ENCODE data around the gene PTCHD4. TPM values are rescaled to one million over a fixed set of nuclear protein-coding genes. Genes with fewer than 3 reads are reported as not detected.
A peak's percentile ranks its signal among the peaks of the same experiment; 100 is the strongest.
"Not testable (repeated sequence)": the region's sequence is repeated elsewhere in the genome, so short reads cannot be mapped to it uniquely, and the experiment has no call there.

Gene PTCHD4
- total and polyA plus RNA-seq, 4 donors = 0.68 to 11.7 (median 2.6) TPM

DNA sequence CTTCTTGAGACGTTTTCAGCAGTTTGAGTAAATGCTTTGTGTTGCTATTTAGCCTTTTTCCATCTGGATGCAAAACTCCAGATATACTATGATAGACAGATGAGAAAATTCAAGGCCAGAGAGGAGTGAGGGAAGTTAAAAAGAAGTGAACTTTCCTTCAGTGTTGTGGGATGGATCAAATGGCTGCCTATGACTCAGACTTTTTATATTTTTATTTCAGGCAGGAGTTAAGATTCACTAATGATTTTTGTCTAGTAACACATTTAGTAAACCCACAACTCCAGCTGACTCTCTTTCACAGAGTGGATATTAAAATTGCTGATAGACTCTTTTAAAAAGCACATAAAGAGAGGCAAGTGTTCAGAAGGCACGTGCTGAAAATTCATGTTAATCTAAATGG is 23.2 kb upstream of the PTCHD4 start:
- H3K4me3 ChIP-seq (ENCODE audit: low read depth, low read length) = no peak overlapping the region
- no CpG with 5 or more reads among the region's 2 CpGs for WGBS (ENCODE audit: insufficient coverage)
- H3K27me3 ChIP-seq (ENCODE audit: control insufficient read depth, insufficient read depth, low read length) = no peaks in the 10 kb centered on the region
- no peaks in the 10 kb centered on the region for H3K36me3 ChIP-seq (ENCODE audit: control insufficient read depth, insufficient read depth, low read length)
- DNase-seq (ENCODE audit: low read depth in 4 of 6, low spot score in 6 of 6) = no peak
- H3K4me1 ChIP-seq (ENCODE audit: control insufficient read depth, insufficient read depth, low read length) = no peaks in the 10 kb centered on the region
- no peak overlapping the region for H3K27ac ChIP-seq (ENCODE audit: low read depth, low read length)
- H3K9me3 ChIP-seq (ENCODE audit: control insufficient read depth, insufficient read depth, low read length) = no peaks in the 10 kb centered on the region

DNA sequence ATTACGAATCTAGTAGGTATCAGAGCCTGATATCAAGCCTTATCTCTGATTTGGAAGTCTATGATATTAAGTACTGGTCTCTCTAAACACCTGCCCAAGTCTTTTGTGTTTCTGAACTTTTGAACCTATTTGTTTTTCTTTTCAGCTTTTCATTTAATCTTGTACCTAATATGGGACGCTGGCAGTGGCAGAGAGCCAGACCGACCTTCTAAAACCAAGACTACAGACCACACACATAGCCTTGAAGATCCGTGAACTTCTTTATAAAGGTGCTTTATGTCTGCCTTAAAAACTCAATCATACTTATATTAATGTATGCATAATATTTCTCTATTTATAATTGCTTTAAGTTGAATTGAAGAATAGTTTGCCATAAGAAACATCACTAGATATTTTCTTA is 12.6 kb upstream of the PTCHD4 start:
- no CpG with 5 or more reads among the region's 4 CpGs for WGBS (ENCODE audit: insufficient coverage)
- DNase-seq (ENCODE audit: low read depth in 4 of 6, low spot score in 6 of 6) = no peak
- H3K27me3 ChIP-seq (ENCODE audit: control insufficient read depth, insufficient read depth, low read length) = no peaks in the 10 kb centered on the region
- H3K4me3 ChIP-seq (ENCODE audit: low read depth, low read length) = no peak overlapping the region
- H3K9me3 ChIP-seq (ENCODE audit: control insufficient read depth, insufficient read depth, low read length) = no peaks in the 10 kb centered on the region
- no peaks in the 10 kb centered on the region for H3K36me3 ChIP-seq (ENCODE audit: control insufficient read depth, insufficient read depth, low read length)
- no peak overlapping the region for H3K27ac ChIP-seq (ENCODE audit: low read depth, low read length)
- H3K4me1 ChIP-seq (ENCODE audit: control insufficient read depth, insufficient read depth, low read length) = no peaks in the 10 kb centered on the region

DNA sequence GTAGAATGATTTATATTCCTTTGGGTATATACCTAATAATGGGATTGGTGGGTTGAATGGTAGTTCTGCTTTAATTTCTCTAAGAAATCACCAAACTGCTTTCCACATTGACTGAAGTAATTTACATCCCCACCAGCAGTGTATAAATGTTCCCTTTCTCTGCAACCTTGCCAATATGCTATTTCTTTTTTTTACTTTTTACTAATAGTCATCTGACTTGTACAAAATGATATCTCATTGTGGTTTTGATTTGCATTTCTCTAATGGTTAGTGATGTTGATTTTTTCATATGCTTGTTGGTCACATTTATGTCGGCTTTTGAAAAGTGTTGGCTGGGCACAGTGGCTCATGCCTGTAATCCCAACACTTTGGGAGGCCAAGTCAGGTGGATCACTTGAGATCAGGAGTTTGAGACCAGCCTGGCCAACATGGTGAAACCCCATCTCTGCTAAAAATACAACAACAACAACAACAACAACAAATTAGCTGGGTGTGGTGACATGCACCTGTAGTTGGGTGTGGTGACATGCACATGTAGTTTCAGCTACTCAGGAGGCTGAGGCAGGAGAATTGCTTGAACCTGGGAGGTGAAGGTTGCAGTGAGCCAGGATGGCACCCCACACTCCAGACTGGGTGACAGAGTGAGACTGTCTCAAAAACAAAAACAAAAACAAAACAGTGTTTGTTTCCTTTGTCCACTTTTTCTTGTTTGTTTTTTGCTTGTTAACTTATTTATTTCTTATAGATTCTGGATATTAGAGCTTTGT is 11.2 kb upstream of the PTCHD4 start:
- not testable (repeated sequence) for H3K27me3 ChIP-seq (ENCODE audit: control insufficient read depth, insufficient read depth, low read length); H3K4me3 ChIP-seq (ENCODE audit: low read depth, low read length); H3K4me1 ChIP-seq (ENCODE audit: control insufficient read depth, insufficient read depth, low read length); H3K27ac ChIP-seq (ENCODE audit: low read depth, low read length); H3K9me3 ChIP-seq (ENCODE audit: control insufficient read depth, insufficient read depth, low read length); H3K36me3 ChIP-seq (ENCODE audit: control insufficient read depth, insufficient read depth, low read length); DNase-seq (ENCODE audit: low read depth in 4 of 6, low spot score in 6 of 6)
- 29% methylated on average over 1 of the region's 1 CpG for WGBS (ENCODE audit: insufficient coverage)

DNA sequence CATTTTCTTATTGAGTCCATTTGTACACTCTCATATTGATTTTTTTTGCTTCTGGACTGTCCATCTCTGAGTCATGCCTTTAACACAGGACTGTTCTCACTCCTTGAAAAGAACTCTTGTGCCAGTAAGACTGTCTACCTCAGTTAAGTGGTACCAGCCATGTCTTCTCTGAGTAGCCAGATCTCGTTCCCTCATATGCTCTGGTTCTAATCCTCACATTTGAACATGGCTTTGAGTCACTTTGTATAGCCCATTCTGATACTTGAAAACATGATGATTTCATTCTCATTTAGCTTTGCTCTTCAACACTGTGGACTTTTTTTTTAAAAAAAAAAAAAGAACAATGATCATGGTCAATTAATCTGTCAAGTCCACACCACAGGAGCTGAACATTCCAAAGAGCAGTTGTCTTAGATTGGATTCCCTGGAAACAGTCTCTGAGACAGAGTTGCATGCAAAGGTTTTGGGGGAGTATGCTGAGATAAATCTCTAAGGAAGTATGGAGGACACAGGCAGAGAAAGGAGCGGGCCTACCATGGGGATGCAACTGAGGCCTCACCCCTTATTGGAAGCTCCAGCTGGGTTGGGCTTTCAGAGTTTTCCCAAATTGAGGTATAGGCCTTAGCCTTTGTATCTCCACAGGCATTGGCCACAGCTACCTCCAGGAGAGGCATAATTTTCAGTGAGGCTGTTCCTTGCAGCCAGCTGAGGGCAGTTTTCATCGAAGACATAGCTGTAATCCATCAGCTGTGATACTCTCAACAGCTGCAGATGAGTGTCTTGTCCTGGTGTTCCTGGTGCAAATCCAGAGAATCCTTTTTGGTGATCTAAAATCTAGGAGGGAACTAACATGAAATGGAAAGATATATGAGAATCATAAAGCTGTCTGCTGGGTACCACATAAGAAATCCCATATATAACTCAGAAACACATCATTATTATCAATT is 6.0 kb upstream of the PTCHD4 start:
- Histone ChIP-seq H3K9me3 (ENCODE audit: control insufficient read depth, insufficient read depth, low read length) (no peaks in the 10 kb centered on the region), H3K4me1 (ENCODE audit: control insufficient read depth, insufficient read depth, low read length) (no peaks in the 10 kb centered on the region), H3K27ac (ENCODE audit: low read depth, low read length) (no peak overlapping the region), H3K27me3 (ENCODE audit: control insufficient read depth, insufficient read depth, low read length) (no peaks in the 10 kb centered on the region), H3K36me3 (ENCODE audit: control insufficient read depth, insufficient read depth, low read length) (no peaks in the 10 kb centered on the region), H3K4me3 (ENCODE audit: low read depth, low read length) (no peak overlapping the region)
- no peak for DNase-seq (ENCODE audit: low read depth in 4 of 6, low spot score in 6 of 6)
- 70% methylated on average over 2 of the region's 3 CpGs for WGBS (ENCODE audit: insufficient coverage)

DNA sequence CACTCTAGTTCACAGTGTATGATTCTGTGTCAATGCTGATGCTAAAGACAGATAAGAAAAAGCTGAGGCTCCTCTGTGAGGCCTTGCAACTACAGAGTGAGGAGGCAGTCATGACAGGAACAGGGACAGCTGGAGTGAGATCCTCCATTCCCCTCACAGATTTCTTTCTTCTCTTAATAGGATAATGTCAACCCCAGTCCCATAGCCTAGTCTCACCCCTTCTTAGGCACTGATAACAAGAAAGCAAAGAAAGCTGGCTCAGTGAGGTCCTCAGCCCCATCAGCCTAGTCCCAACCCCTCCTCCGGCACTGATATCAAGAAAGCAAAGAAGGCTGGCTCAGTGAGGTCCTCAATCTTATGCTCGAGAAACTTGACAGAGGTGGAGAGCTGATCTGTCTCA is 2.1 kb upstream of the PTCHD4 start:
- DNase-seq (ENCODE audit: low read depth in 4 of 6, low spot score in 6 of 6) = no peak
- 80% methylated on average over 1 of the region's 2 CpGs for WGBS (ENCODE audit: insufficient coverage)
- no peaks in the 10 kb centered on the region for H3K4me1 ChIP-seq (ENCODE audit: control insufficient read depth, insufficient read depth, low read length)
- no peaks in the 10 kb centered on the region for H3K36me3 ChIP-seq (ENCODE audit: control insufficient read depth, insufficient read depth, low read length)
- H3K27me3 ChIP-seq (ENCODE audit: control insufficient read depth, insufficient read depth, low read length) = no peaks in the 10 kb centered on the region
- no peak overlapping the region for H3K27ac ChIP-seq (ENCODE audit: low read depth, low read length)
- H3K4me3 ChIP-seq (ENCODE audit: low read depth, low read length) = no peak overlapping the region
- H3K9me3 ChIP-seq (ENCODE audit: control insufficient read depth, insufficient read depth, low read length) = no peaks in the 10 kb centered on the region

DNA sequence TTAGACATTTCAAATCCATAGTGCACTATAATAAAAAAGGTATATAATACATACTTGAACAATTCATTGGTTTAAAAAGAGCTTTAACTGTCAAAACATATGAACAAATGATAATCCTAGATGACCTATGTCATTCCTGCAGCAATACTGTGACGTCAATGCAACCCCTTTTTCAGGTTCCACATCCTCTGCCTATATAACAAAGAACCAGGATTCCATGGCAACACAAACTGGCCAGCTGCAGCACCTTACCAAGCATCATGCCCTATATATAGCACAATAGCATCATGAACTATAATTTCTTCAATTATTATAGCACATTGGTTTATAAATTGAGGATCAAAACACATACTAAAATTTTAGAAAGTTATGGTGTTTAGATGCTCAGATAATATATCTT is 578 bp upstream of the PTCHD4 start:
- no peaks in the 10 kb centered on the region for H3K4me1 ChIP-seq (ENCODE audit: control insufficient read depth, insufficient read depth, low read length)
- H3K36me3 ChIP-seq (ENCODE audit: control insufficient read depth, insufficient read depth, low read length) = no peaks in the 10 kb centered on the region
- H3K9me3 ChIP-seq (ENCODE audit: control insufficient read depth, insufficient read depth, low read length) = no peaks in the 10 kb centered on the region
- WGBS (ENCODE audit: insufficient coverage) = 17% methylated on average over 1 of the region's 1 CpG
- DNase-seq (ENCODE audit: low read depth in 4 of 6, low spot score in 6 of 6) = peak in 1 of 6 donors; percentile 42
- no peak overlapping the region for H3K4me3 ChIP-seq (ENCODE audit: low read depth, low read length)
- H3K27me3 ChIP-seq (ENCODE audit: control insufficient read depth, insufficient read depth, low read length) = no peaks in the 10 kb centered on the region
- no peak overlapping the region for H3K27ac ChIP-seq (ENCODE audit: low read depth, low read length)

DNA sequence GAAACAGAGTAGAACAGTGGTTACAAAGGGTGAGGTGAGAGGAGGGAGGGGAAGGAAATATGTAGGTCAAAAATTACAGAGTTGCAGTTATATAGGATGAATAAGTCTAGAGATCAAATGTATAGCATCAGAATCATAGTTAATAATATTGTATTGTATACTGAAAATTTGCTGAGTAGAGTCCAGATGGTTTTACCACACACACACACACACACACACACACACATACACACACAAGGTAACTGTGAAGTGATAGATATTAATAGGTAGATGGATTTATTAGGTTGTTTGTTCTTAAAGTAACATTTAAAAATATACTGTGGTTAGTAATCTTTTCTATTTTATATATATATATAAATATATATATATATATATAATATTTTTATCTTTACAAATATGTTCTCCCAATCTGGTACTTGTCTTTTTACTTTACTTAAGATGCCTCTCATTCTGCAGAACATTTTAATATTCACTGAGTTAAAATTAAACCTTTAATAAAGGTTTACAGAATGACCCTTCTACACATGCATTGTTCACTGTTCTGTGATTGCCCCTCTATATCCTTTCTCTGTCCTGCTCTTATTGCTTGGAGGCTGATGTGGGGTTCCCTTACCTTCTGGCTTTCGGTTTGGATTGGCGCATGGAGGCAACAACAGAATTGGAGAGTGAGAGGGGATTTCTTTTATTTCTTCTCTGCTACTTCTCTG is 408 bp downstream of the PTCHD4 start:
- Histone ChIP-seq H3K36me3 (ENCODE audit: control insufficient read depth, insufficient read depth, low read length) (no peaks in the 10 kb centered on the region), H3K27ac (ENCODE audit: low read depth, low read length) (no peak overlapping the region), H3K27me3 (ENCODE audit: control insufficient read depth, insufficient read depth, low read length) (no peaks in the 10 kb centered on the region), H3K4me3 (ENCODE audit: low read depth, low read length) (no peak overlapping the region), H3K4me1 (ENCODE audit: control insufficient read depth, insufficient read depth, low read length) (no peaks in the 10 kb centered on the region), H3K9me3 (ENCODE audit: control insufficient read depth, insufficient read depth, low read length) (no peaks in the 10 kb centered on the region)
- no peak for DNase-seq (ENCODE audit: low read depth in 4 of 6, low spot score in 6 of 6)
- no CpG with 5 or more reads among the region's 2 CpGs for WGBS (ENCODE audit: insufficient coverage)

DNA sequence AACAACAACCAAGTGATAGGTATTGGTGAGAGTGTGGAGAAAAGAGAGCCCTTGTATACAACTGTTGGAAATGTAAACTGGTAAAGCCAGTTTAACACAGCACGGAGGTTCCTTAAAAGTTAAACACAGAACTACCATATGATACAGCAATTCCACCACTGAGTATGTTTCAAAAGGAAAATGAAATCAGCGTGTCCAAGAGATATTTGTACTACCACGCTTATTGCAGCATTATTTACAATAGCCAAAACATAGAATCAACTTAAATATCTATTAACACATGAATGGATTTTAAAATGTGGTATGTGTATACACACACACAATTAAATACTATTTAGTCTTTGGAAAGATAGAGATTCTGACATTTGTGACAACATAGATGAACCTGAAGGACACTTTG is 1.1 kb downstream of the PTCHD4 start:
- H3K36me3 ChIP-seq (ENCODE audit: control insufficient read depth, insufficient read depth, low read length) = no peaks in the 10 kb centered on the region
- H3K9me3 ChIP-seq (ENCODE audit: control insufficient read depth, insufficient read depth, low read length) = no peaks in the 10 kb centered on the region
- DNase-seq (ENCODE audit: low read depth in 4 of 6, low spot score in 6 of 6) = no peak
- no peaks in the 10 kb centered on the region for H3K27me3 ChIP-seq (ENCODE audit: control insufficient read depth, insufficient read depth, low read length)
- H3K4me3 ChIP-seq (ENCODE audit: low read depth, low read length) = no peak overlapping the region
- H3K27ac ChIP-seq (ENCODE audit: low read depth, low read length) = no peak overlapping the region
- WGBS (ENCODE audit: insufficient coverage) = no CpG with 5 or more reads among the region's 3 CpGs
- H3K4me1 ChIP-seq (ENCODE audit: control insufficient read depth, insufficient read depth, low read length) = no peaks in the 10 kb centered on the region

DNA sequence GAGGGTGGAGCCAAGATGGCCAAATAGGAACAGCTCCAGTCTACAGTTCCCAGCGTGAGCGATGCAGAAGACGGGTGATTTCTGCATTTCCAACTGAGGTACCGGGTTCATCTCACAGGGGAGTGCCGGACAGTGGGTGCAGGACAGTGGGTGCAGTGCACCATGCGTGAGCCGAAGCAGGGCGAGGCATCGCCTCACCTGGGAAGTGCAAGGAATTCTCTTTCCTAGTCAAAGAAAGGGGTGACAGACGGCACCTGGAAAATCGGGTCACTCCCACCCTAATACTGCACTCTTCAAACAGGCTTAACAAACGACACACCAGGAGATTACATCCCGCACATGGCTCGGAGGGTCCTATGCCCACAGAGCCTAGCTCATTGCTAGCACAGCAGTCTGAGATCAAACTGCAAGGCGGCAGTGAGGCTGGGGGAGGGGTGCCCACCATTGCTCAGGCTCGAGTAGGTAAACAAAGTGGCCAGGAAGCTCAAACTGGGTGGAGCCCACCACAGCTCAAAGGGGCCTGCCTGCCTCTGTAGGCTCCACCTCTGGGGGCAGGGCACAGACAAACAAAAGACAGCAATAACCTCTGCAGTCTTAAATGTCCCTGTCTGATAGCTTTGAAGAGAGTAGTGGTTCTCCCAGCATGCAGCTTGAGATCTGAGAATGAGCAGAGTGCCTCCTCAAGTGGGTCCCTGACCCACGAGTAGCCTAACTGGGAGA is 8.4 kb downstream of the PTCHD4 start:
- H3K9me3 ChIP-seq (ENCODE audit: control insufficient read depth, insufficient read depth, low read length); H3K36me3 ChIP-seq (ENCODE audit: control insufficient read depth, insufficient read depth, low read length): not testable (repeated sequence)
- 98% methylated on average over 16 of the region's 17 CpGs for WGBS (ENCODE audit: insufficient coverage)

More for the DNA sequence above, 8.4 kb downstream of the PTCHD4 start:
- not testable (repeated sequence) for H3K27ac ChIP-seq (ENCODE audit: low read depth, low read length); H3K27me3 ChIP-seq (ENCODE audit: control insufficient read depth, insufficient read depth, low read length); H3K4me1 ChIP-seq (ENCODE audit: control insufficient read depth, insufficient read depth, low read length); DNase-seq (ENCODE audit: low read depth in 4 of 6, low spot score in 6 of 6); H3K4me3 ChIP-seq (ENCODE audit: low read depth, low read length)
